PC-3 (cell line): ENCODE measurements around the gene EFHC1. TPM values are rescaled to one million over a fixed set of nuclear protein-coding genes. Genes with fewer than 3 reads are reported as not detected.
A peak's percentile ranks its signal among the peaks of the same experiment; 100 is the strongest.

ENCODE experiments used
- ATAC-seq: fragments of 200-7000 bp; cut with Tn5 transposase; 2 replicates; pipeline ENCODE4 v1.9.1; 2020; ENCODE audit warnings: mild to moderate bottlenecking, moderate library complexity
- BruUV-seq: library from RNA; stranded (reverse); fragments of 400-500 nt; replicated peaks from 2 replicates; lab custom pipeline; 2021; lab: Mats Ljungman, UMichigan
- CTCF ChIA-PET: fragments of 300-600 bp; sonication (Branson Sonifier 250); formaldehyde crosslinking; loops from one replicate; lab custom pipeline; 2022; ENCODE audit warnings: antibody characterized with exemption; lab: Charles Lee
- POLR2A ChIA-PET: fragments of 300-600 bp; sonication (Branson Sonifier 250); formaldehyde crosslinking; loops from one replicate; lab custom pipeline; 2022; ENCODE audit warnings: antibody characterized with exemption; ENCODE audit not compliant: unreplicated experiment; lab: Charles Lee
- DNase-seq: peaks from one replicate; pipeline ENCODE4 v3.0.0-alpha.2; 2015
- H2AFZ ChIP-seq: fragments of 300-600 bp; sonication (generic); 2 replicates; pipeline ENCODE4 v1.6.0; 2016; ENCODE audit warnings: antibody characterized with exemption, low read length
- H3F3A ChIP-seq: fragments of 300-600 bp; sonication (generic); one replicate; pipeline ENCODE4 v1.6.0; 2017; ENCODE audit warnings: antibody characterized with exemption, low read length, control low read depth, mild to moderate bottlenecking; ENCODE audit not compliant: unreplicated experiment
- H3K27ac ChIP-seq: fragments of 300-600 bp; sonication (generic); 2 replicates; pipeline ENCODE4 v1.5.1; 2016; ENCODE audit warnings: mild to moderate bottlenecking, low read length
- H3K27me3 ChIP-seq: fragments of 300-600 bp; sonication (generic); 2 replicates; pipeline ENCODE4 v1.6.1; 2016; ENCODE audit warnings: low read length, mixed read lengths
- H3K36me3 ChIP-seq: fragments of 300-600 bp; sonication (generic); 2 replicates; pipeline ENCODE4 v1.6.1; 2016; ENCODE audit warnings: low read depth, mixed run types, low read length, mixed read lengths
- H3K4me1 ChIP-seq: fragments of 300-600 bp; sonication (generic); 2 replicates; pipeline ENCODE4 v1.5.1; 2016; ENCODE audit warnings: low read length; ENCODE audit not compliant: insufficient read depth
- H3K4me2 ChIP-seq: fragments of 300-600 bp; sonication (generic); 2 replicates; pipeline ENCODE4 v1.6.0; 2016; ENCODE audit warnings: low read length
- H3K4me3 ChIP-seq: fragments of 300-600 bp; sonication (generic); 2 replicates; pipeline ENCODE4 v1.5.1; 2016; ENCODE audit warnings: mild to moderate bottlenecking, low read length, mixed read lengths
- H3K79me2 ChIP-seq: fragments of 300-600 bp; sonication (generic); 2 replicates; pipeline ENCODE4 v1.6.1; 2017; ENCODE audit warnings: low read length, mixed read lengths
- H3K9ac ChIP-seq: fragments of 300-600 bp; sonication (generic); 2 replicates; pipeline ENCODE4 v1.6.0; 2016; ENCODE audit warnings: mild to moderate bottlenecking, low read length
- H3K9me2 ChIP-seq: fragments of 300-600 bp; sonication (generic); replicated peaks from 2 replicates; pipeline ENCODE4 v1.6.1; 2016; ENCODE audit warnings: mixed run types, low read length, mixed read lengths
- H3K9me3 ChIP-seq: fragments of 300-600 bp; sonication (generic); 2 replicates; pipeline ENCODE4 v1.6.1; 2016; ENCODE audit warnings: low read length, mixed read lengths
- H4K20me1 ChIP-seq: fragments of 300-600 bp; sonication (generic); 2 replicates; pipeline ENCODE4 v1.6.1; 2016; ENCODE audit warnings: low read length, mixed read lengths
- EZH2 ChIP-seq: fragments of 300-600 bp; sonication (generic); IDR thresholded peaks from one replicate; pipeline ENCODE4 v1.6.1; 2017; ENCODE audit warnings: antibody characterized with exemption, mild to moderate bottlenecking, low read length; ENCODE audit not compliant: unreplicated experiment
- EZH2phosphoT487 ChIP-seq: fragments of 300-600 bp; sonication (generic); IDR thresholded peaks from 2 replicates; pipeline ENCODE4 v1.6.1; 2018; ENCODE audit warnings: mild to moderate bottlenecking, antibody characterized with exemption, low read length, borderline replicate concordance
- intact Hi-C: fragments of 100-400 bp; cut with micrococcal nuclease; formaldehyde crosslinking; loops from 2 replicates; pipeline ENCODE4 v1.9.0; 2023
- total RNA-seq: library from RNA; depleted of rRNA; stranded (reverse); fragments of >200 nt; gene quantifications from 2 replicates; pipeline ENCODE4 v1.2.3, GENCODE V29; 2014
- TF ChIP-seq, protein P1 (sequence below): fragments of 300-600 bp; sonication (generic); conservative IDR thresholded peaks from 2 replicates; pipeline ENCODE4 v1.5.1; 2017; ENCODE audit warnings: antibody characterized with exemption, low read depth, mild to moderate bottlenecking, low read length

The EFHC1 gene
- total RNA-seq, 1 experiment from 2014 or later = 22.4 TPM

DNA sequence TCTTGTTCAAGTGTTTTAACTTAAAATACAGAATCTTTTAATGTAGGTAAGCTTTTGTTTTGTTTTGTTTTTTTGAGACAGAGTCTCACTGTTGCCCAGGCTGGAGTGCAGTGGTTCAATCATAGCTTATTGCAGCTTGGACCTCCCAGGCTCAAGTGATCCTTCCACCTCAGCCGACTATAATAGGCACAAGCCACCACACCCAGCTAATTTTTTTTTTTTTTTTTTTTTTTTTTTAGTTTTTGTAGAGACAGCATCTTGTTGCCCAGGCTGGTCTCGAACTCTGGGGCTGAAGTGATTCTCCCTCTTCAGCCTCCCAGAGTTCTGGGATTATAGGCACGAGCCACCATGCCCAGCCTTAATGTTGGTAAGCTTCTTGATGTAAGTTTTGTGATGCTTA lies 3.3 kb downstream of the EFHC1 start:
- no peak overlapping the region for H3K9ac ChIP-seq
- H3K36me3 ChIP-seq = no peaks in the 10 kb centered on the region
- peaks cover 41% of the 10 kb centered on the region for H3K4me1 ChIP-seq
- peaks cover 13% of the 10 kb centered on the region for H3K79me2 ChIP-seq
- H3K27ac ChIP-seq = no peak overlapping the region
- H3K4me3 ChIP-seq = no peak overlapping the region
- no peak overlapping the region for H2AFZ ChIP-seq
- no peak for DNase-seq
- H3K9me3 ChIP-seq = no peaks in the 10 kb centered on the region
- ChIA-PET CTCF (interaction anchor here (0.6 kb wide), 1 partner anchor 160 kb away, joined by 3 read pairs; no protein-coding TSS in a partner anchor), POLR2A (interaction anchor here (0.6 kb wide), 2 partner anchors 56 to 81 kb away, joined by 3 to 11 read pairs; no protein-coding TSS in a partner anchor)
- H3K4me2 ChIP-seq = no peak overlapping the region; the same call in 1 of the 2 replicates
- no peak for TF ChIP-seq EZH2phosphoT487
- no peak for TF ChIP-seq EZH2
- TF ChIP-seq, protein P1, sequence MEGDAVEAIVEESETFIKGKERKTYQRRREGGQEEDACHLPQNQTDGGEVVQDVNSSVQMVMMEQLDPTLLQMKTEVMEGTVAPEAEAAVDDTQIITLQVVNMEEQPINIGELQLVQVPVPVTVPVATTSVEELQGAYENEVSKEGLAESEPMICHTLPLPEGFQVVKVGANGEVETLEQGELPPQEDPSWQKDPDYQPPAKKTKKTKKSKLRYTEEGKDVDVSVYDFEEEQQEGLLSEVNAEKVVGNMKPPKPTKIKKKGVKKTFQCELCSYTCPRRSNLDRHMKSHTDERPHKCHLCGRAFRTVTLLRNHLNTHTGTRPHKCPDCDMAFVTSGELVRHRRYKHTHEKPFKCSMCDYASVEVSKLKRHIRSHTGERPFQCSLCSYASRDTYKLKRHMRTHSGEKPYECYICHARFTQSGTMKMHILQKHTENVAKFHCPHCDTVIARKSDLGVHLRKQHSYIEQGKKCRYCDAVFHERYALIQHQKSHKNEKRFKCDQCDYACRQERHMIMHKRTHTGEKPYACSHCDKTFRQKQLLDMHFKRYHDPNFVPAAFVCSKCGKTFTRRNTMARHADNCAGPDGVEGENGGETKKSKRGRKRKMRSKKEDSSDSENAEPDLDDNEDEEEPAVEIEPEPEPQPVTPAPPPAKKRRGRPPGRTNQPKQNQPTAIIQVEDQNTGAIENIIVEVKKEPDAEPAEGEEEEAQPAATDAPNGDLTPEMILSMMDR = no peak
- ATAC-seq = no peak
- H3K27me3 ChIP-seq = no peaks in the 10 kb centered on the region
- BruUV-seq = no TSS peak
- H3K9me2 ChIP-seq = no peaks in the 10 kb centered on the region
- no peaks in the 10 kb centered on the region for H4K20me1 ChIP-seq
- intact Hi-C loops = loop anchor here (5.0 kb wide), 1 partner anchor 94 kb away; no protein-coding TSS in a partner anchor
- no peaks in the 10 kb centered on the region for H3F3A ChIP-seq

DNA sequence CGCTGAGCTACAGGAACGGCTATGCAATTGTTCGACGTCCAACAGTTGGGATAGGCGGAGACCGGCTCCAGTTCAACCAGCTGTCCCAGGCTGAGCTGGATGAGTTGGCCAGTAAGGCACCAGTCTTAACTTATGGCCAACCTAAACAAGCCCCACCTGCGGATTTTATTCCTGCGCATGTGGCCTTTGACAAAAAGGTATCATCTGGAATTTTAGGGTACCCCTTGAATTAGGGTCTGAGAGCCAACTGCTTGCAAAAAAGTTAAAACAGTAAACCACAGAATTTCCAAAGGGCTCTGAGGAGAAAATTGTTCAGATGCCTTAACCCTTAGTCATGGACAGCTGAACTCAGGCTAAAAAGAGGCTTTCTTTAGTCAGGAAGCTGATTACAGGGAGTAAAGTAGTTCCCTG lies 3.8 kb downstream of the EFHC1 start:
- intact Hi-C loops = loop anchor here (5.0 kb wide), 1 partner anchor 93 kb away; no protein-coding TSS in a partner anchor
- Histone ChIP-seq H3K27me3 (no peaks in the 10 kb centered on the region), H3K9me3 (no peaks in the 10 kb centered on the region), H3K4me3 (no peak overlapping the region; the same call in 1 of the 2 replicates), H2AFZ (no peak overlapping the region), H3K36me3 (no peaks in the 10 kb centered on the region), H3K4me2 (peak overlapping the region; percentile 34), H3K9me2 (no peaks in the 10 kb centered on the region), H3K79me2 (peaks cover 13% of the 10 kb centered on the region), H3K4me1 (peaks cover 41% of the 10 kb centered on the region), H3F3A (no peaks in the 10 kb centered on the region), H4K20me1 (no peaks in the 10 kb centered on the region), H3K9ac (no peak overlapping the region), H3K27ac (no peak overlapping the region)
- DNase-seq (peak; percentile 81), ATAC-seq (peak; percentile 16; the same call in 1 of the 2 replicates)
- ChIA-PET POLR2A (no interaction called here), CTCF (interaction anchor here (0.5 kb wide), 1 partner anchor 16 kb away, joined by 19 read pairs; no protein-coding TSS in a partner anchor)
- TF ChIP-seq, protein P1 = no peak
- TF ChIP-seq EZH2phosphoT487 = no peak
- TF ChIP-seq EZH2 = no peak
- BruUV-seq = no TSS peak

DNA sequence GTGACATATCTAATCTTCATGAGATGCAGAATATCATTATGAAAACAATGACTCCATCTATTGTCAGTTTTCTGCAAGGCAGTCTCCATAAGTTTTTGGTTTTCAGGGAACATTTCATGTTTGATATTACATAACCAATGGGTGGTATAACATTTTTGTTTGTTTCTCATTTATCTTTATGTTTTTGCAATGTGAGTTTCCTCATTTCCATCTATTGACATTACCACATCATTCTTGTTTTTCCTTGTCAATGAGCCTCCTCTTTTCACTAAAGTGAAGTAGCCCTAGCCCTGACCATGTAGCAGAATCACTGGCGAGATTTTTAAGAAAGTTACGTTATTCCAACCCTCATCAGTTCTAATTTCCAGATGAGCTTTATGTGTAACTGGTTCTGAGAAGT lies 4.4 kb downstream of the EFHC1 start:
- ChIA-PET CTCF (interaction anchor here (0.5 kb wide), 1 partner anchor 17 kb away, joined by 19 read pairs; no protein-coding TSS in a partner anchor), POLR2A (no interaction called here)
- Histone ChIP-seq H3K79me2 (peaks cover 13% of the 10 kb centered on the region), H3K4me3 (no peak overlapping the region; the same call in 1 of the 2 replicates), H3K9me2 (no peaks in the 10 kb centered on the region), H3K9ac (no peak overlapping the region), H2AFZ (no peak overlapping the region), H4K20me1 (no peaks in the 10 kb centered on the region), H3K9me3 (no peaks in the 10 kb centered on the region), H3K36me3 (no peaks in the 10 kb centered on the region), H3K4me1 (peaks cover 36% of the 10 kb centered on the region), H3K27ac (no peak overlapping the region), H3F3A (no peaks in the 10 kb centered on the region), H3K4me2 (peak overlapping the region; percentile 34), H3K27me3 (no peaks in the 10 kb centered on the region)
- intact Hi-C loops = loop anchor here (5.0 kb wide), 1 partner anchor 93 kb away; no protein-coding TSS in a partner anchor
- no TSS peak for BruUV-seq
- ATAC-seq (no peak), DNase-seq (no peak)
- TF ChIP-seq, protein P1 = 0 out of 2 replicates have a peak, but pooled peaks have one; percentile 32
- TF ChIP-seq EZH2 = no peak
